ENCODE measurements around the gene PHF12.
"Not testable (repeated sequence)": the region's sequence is repeated elsewhere in the genome, so short reads cannot be mapped to it uniquely, and the experiment has no call there.

PHF12 gene

DNA sequence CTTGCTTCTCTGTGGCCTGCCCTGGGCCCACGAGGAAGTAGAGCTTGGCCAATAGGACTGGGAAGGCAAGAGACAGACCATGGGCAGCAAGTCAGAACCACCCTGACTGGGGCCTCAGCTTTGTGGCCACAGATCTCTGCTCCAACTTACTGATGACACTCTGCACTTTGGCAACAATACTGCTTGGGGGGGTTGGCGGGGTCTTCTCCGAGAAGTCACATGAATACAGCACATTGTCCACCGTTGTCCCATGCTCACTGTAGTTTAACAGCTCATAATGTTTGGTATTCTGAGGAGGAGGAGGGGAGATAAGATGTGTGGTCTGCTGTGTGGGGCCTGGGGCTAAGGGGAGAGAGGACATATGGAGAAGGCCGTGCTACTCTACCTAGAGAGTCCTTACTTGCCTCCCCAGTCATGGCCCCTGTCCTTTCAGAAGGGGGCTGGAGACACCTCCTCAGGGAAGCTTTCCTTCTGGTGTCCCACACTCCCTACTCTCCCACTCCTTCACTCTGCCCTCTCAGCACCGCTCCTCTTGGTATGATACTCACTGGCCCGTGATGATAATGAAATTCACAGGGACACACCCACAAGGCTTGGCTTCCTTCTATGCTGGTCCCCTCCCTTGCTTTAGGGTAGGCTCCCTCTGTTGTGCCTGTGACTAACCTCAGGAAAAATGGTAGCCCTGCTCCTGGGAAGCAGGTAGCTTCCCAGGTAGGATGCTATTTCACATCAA, 44.4 kb downstream of the PHF12 start:
- TF ChIP-seq, protein P1, sequence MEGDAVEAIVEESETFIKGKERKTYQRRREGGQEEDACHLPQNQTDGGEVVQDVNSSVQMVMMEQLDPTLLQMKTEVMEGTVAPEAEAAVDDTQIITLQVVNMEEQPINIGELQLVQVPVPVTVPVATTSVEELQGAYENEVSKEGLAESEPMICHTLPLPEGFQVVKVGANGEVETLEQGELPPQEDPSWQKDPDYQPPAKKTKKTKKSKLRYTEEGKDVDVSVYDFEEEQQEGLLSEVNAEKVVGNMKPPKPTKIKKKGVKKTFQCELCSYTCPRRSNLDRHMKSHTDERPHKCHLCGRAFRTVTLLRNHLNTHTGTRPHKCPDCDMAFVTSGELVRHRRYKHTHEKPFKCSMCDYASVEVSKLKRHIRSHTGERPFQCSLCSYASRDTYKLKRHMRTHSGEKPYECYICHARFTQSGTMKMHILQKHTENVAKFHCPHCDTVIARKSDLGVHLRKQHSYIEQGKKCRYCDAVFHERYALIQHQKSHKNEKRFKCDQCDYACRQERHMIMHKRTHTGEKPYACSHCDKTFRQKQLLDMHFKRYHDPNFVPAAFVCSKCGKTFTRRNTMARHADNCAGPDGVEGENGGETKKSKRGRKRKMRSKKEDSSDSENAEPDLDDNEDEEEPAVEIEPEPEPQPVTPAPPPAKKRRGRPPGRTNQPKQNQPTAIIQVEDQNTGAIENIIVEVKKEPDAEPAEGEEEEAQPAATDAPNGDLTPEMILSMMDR (IDR thresholded peaks at IDR 0.05): no peak
- peaks cover 4% of the 10 kb centered on the region for H3K27me3 Mint-ChIP-seq (ENCODE audit: low read depth, poor library complexity)
- H3K36me3 Mint-ChIP-seq (ENCODE audit: low read depth): peaks cover 30% of the 10 kb centered on the region
- no peak for DNase-seq
- no peak overlapping the region for H3K4me3 Mint-ChIP-seq
- H3K27ac Mint-ChIP-seq: no peak overlapping the region
- H3K4me1 Mint-ChIP-seq: peaks cover 25% of the 10 kb centered on the region
- no peaks in the 10 kb centered on the region for H3K9me3 Mint-ChIP-seq

- peaks cover 31% of the 10 kb centered on the region for H3K36me3 Mint-ChIP-seq (ENCODE audit: low read depth)
- peaks cover 31% of the 10 kb centered on the region for H3K4me1 Mint-ChIP-seq
- H3K27me3 Mint-ChIP-seq (ENCODE audit: low read depth, poor library complexity): peaks cover 7% of the 10 kb centered on the region
- H3K27ac Mint-ChIP-seq: no peak overlapping the region
- no peaks in the 10 kb centered on the region for H3K9me3 Mint-ChIP-seq
- TF ChIP-seq, protein P1 (IDR thresholded peaks at IDR 0.05): no peak
- no peak overlapping the region for H3K4me3 Mint-ChIP-seq
- DNase-seq: no peak
These were observed 45.0 kb downstream of the PHF12 start for GRCh38 chr17:28906276-28906675.

DNA sequence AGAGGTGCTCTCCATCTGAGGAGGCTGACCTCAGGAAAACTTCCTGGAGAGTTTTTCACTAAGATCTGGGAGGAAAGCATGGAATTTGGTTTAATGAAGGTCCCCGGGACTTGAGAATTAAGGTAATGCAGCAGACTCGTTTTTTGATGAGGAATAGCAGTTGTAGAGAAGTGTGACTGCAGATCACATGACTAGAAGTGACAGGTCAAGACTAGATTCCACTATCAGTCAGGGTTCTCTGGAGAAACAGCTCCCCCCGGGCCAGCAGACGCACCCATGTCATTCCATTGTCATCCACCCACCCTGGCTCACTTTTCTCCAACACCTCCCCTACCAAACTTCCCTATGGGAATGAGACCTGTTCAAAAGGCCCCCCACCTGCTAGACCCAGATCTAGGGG, 46.5 kb downstream of the PHF12 start:
- Mint-ChIP-seq H3K27me3 (ENCODE audit: low read depth, poor library complexity) (peaks cover 7% of the 10 kb centered on the region), H3K9me3 (no peaks in the 10 kb centered on the region), H3K27ac (peak overlapping the region; percentile 95), H3K36me3 (ENCODE audit: low read depth) (peaks cover 27% of the 10 kb centered on the region), H3K4me3 (no peak overlapping the region), H3K4me1 (peaks cover 37% of the 10 kb centered on the region)
- TF ChIP-seq, protein P1 (IDR thresholded peaks at IDR 0.05): no peak
- DNase-seq: no peak

DNA sequence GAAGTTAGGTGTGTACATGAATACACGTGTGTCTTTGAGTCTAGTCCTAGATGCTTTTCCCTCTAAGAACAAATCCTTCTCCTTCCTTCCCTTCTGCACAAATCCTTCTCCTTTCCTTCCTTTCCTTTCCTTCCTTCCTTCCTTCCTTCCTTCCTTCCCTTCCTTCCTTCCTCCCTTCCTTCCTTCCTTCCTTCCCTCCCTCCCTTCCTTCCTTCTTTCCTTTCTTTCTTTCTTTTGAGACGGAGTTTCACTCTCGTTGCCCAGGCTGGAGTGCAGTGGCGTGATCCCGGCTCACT, 47.8 kb downstream of the PHF12 start:
- H3K27ac Mint-ChIP-seq; DNase-seq; H3K27me3 Mint-ChIP-seq (ENCODE audit: low read depth, poor library complexity); H3K9me3 Mint-ChIP-seq: not testable (repeated sequence)
- Mint-ChIP-seq H3K36me3 (ENCODE audit: low read depth) (peaks cover 26% of the 10 kb centered on the region), H3K4me1 (peaks cover 37% of the 10 kb centered on the region), H3K4me3 (peak overlapping the region; percentile 73)

DNA sequence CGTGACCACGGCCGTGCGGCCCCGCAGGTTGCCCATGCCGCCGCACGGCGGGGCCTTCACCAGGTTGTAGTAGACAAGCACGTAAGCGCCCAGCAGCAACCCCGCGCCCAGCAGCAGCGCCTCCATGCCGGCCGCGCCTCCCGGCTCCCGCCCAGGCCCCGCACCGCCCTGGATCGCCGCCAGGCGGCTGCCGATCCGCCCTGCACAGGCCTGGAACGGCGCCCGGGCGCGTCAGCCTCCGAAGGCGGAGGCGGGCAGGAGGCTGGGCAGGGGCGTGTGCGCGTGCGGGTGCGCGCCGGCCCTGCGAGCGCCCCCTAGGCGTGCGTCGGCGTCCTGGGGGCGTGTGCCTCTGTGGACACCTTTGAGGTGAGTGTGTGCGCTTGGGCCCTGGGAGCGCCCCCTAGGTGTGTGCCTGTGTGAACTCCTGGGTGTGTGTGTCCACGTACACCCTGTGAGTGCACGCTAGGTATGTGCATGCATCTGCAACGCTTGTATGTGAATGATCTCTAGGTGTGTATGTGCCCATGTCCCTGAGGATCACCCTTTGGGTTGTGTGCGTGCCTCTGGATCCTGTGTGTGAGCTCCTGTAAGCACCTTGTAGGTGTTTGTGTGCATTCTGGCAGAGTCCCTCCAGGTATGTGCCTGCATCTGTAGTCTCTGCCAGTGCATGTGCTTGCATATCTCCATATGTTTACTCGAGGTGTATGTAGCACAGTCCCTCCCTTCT, 48.3 kb downstream of the PHF12 start, which contains the start of gene DHRS13:
Gene DHRS13 (minus strand): TSS at position 261 of the 727 bp plus-strand sequence. CDS start 135 bp downstream, at position 126.
- Mint-ChIP-seq H3K36me3 (ENCODE audit: low read depth) (peaks cover 26% of the 10 kb centered on the region), H3K4me1 (peaks cover 39% of the 10 kb centered on the region), H3K9me3 (no peaks in the 10 kb centered on the region)

More for the DNA sequence above, 48.3 kb downstream of the PHF12 start, which contains the start of gene DHRS13:
- peak within 1 kb of the TSS; percentile 86 for H3K4me3 Mint-ChIP-seq
- TF ChIP-seq, protein P1 (IDR thresholded peaks at IDR 0.05): peak; percentile 89
- H3K27ac Mint-ChIP-seq: peak within 1 kb of the TSS; percentile 89
- DNase-seq: peak; percentile 94
- H3K27me3 Mint-ChIP-seq (ENCODE audit: low read depth, poor library complexity): peaks cover 7% of the 10 kb centered on the region
